SK-N-MC (cell line): ENCODE measurements around the gene PRSS33.

Experiments used
- DNase-seq: peaks from one replicate; pipeline ENCODE4 v3.0.0-alpha.2; 2011; ENCODE audit warnings: low read depth, low spot score
- H3K27ac ChIP-seq: fragments of 200-600 bp; sonication (generic); 2 replicates; pipeline ENCODE4 v1.5.1; 2016; ENCODE audit warnings: mixed run types
- H3K36me3 ChIP-seq: fragments of 200-600 bp; sonication (generic); 2 replicates; pipeline ENCODE4 v1.6.1; 2017; ENCODE audit warnings: antibody characterized with exemption, low read length, mixed read lengths; ENCODE audit not compliant: insufficient read depth
- H3K4me3 ChIP-seq: fragments of 200-600 bp; sonication (generic); 2 replicates; pipeline ENCODE4 v1.5.1; 2016
- H3K9ac ChIP-seq: fragments of 200-600 bp; sonication (generic); 2 replicates; pipeline ENCODE4 v1.8.0; 2017; ENCODE audit warnings: mixed run types, mixed read lengths; ENCODE audit not compliant: insufficient read length
- H3K9me3 ChIP-seq: fragments of 200-600 bp; sonication (generic); 2 replicates; pipeline ENCODE4 v1.6.1; 2017; ENCODE audit warnings: low read depth, mild to moderate bottlenecking, antibody characterized with exemption, low read length, moderate library complexity, mixed read lengths
- EZH2 ChIP-seq: fragments of 200-600 bp; sonication (generic); IDR thresholded peaks from one replicate; pipeline ENCODE4 v1.6.1; 2017; ENCODE audit warnings: antibody characterized with exemption
- FOXP2 ChIP-seq: optimal IDR thresholded peaks from 2 replicates; pipeline ENCODE3; 2011; ENCODE audit warnings: mild to moderate bottlenecking, moderate library complexity; ENCODE audit not compliant: insufficient read depth; ENCODE audit errors: extremely low read length, control extremely low read depth
- POLR2AphosphoS5 ChIP-seq: IDR thresholded peaks from 2 replicates; pipeline ENCODE4 v1.6.1; 2012; ENCODE audit warnings: mild to moderate bottlenecking, low read depth, low read length, borderline replicate concordance

The PRSS33 gene

GRCh38 chr16:2766430-2767139, 20.8 kb downstream of the PRSS33 start:
- peaks cover 100% of the 10 kb centered on the region for H3K36me3 ChIP-seq
- no peak for DNase-seq
- H3K4me3 ChIP-seq = no peak overlapping the region
- H3K27ac ChIP-seq = no peak overlapping the region
- H3K9me3 ChIP-seq = no peaks in the 10 kb centered on the region
- H3K9ac ChIP-seq = no peak overlapping the region
- TF ChIP-seq POLR2AphosphoS5 (0 out of 2 replicates have a peak, but pooled peaks have one; percentile 34), EZH2 (no peak), FOXP2 (no peak)

- DNase-seq = no peak
- Histone ChIP-seq H3K9me3 (no peaks in the 10 kb centered on the region), H3K27ac (no peak overlapping the region), H3K9ac (no peak overlapping the region), H3K4me3 (no peak overlapping the region), H3K36me3 (peaks cover 100% of the 10 kb centered on the region)
- no peak for TF ChIP-seq POLR2AphosphoS5
- TF ChIP-seq EZH2 = no peak
- TF ChIP-seq FOXP2 = no peak
Measured at GRCh38 chr16:2765462-2766404, 21.6 kb downstream of the PRSS33 start.

- no peak overlapping the region for H3K27ac ChIP-seq
- DNase-seq = no peak
- no peak for TF ChIP-seq EZH2
- TF ChIP-seq FOXP2 = no peak
- TF ChIP-seq POLR2AphosphoS5 = no peak
- H3K9ac ChIP-seq = no peak overlapping the region
- H3K4me3 ChIP-seq = no peak overlapping the region
- peaks cover 100% of the 10 kb centered on the region for H3K36me3 ChIP-seq
- H3K9me3 ChIP-seq = no peaks in the 10 kb centered on the region
Measured at GRCh38 chr16:2764718-2765117, 22.6 kb downstream of the PRSS33 start.

- Histone ChIP-seq H3K36me3 (peaks cover 100% of the 10 kb centered on the region), H3K4me3 (no peak overlapping the region), H3K9ac (no peak overlapping the region), H3K9me3 (no peaks in the 10 kb centered on the region), H3K27ac (no peak overlapping the region)
- TF ChIP-seq FOXP2 (no peak), POLR2AphosphoS5 (no peak), EZH2 (no peak)
- DNase-seq = no peak
Measured at GRCh38 chr16:2763173-2763572, 24.2 kb downstream of the PRSS33 start.

- no peak overlapping the region for H3K4me3 ChIP-seq
- no peak for TF ChIP-seq POLR2AphosphoS5
- TF ChIP-seq EZH2 = no peak
- no peak for TF ChIP-seq FOXP2
- no peaks in the 10 kb centered on the region for H3K9me3 ChIP-seq
- no peak overlapping the region for H3K27ac ChIP-seq
- H3K9ac ChIP-seq = no peak overlapping the region
- no peak for DNase-seq
- H3K36me3 ChIP-seq = peaks cover 100% of the 10 kb centered on the region
Measured at GRCh38 chr16:2762711-2763110, 24.6 kb downstream of the PRSS33 start.

DNA sequence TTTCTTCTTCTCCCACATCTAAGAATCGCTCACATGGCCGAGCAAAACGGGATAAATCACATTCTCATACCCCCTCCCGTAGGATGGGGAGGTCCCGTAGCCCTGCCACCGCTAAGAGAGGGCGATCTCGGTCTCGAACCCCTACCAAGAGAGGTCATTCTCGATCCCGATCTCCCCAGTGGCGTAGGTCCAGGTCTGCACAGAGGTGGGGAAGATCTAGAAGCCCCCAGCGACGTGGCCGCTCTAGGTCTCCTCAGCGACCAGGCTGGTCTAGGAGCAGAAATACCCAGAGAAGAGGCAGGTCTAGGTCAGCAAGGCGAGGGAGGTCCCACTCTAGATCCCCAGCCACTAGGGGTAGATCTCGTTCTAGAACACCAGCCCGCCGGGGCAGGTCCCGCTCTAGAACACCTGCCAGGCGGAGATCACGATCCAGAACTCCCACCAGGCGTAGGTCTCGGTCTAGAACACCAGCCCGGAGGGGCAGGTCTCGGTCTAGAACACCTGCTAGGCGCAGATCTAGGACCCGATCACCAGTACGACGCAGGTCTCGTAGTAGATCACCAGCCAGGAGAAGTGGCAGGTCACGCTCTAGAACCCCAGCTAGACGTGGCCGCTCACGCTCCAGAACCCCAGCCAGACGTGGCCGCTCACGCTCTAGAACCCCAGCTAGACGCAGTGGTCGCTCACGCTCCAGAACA, 25.3 kb downstream of the PRSS33 start:
- no peak overlapping the region for H3K27ac ChIP-seq
- H3K36me3 ChIP-seq = peaks cover 100% of the 10 kb centered on the region
- H3K4me3 ChIP-seq = no peak overlapping the region
- H3K9ac ChIP-seq = no peak overlapping the region
- DNase-seq = no peak
- TF ChIP-seq EZH2 (no peak), POLR2AphosphoS5 (no peak), FOXP2 (no peak)
- H3K9me3 ChIP-seq = no peaks in the 10 kb centered on the region

- no peak for TF ChIP-seq POLR2AphosphoS5
- TF ChIP-seq FOXP2 = no peak
- no peak for TF ChIP-seq EZH2
- Histone ChIP-seq H3K9me3 (no peaks in the 10 kb centered on the region), H3K4me3 (no peak overlapping the region), H3K27ac (no peak overlapping the region), H3K9ac (no peak overlapping the region), H3K36me3 (peaks cover 100% of the 10 kb centered on the region)
- DNase-seq = no peak
Measured at GRCh38 chr16:2761472-2761871, 25.9 kb downstream of the PRSS33 start.

- Histone ChIP-seq H3K9me3 (no peaks in the 10 kb centered on the region), H3K4me3 (no peak overlapping the region), H3K9ac (no peak overlapping the region), H3K36me3 (peaks cover 89% of the 10 kb centered on the region), H3K27ac (no peak overlapping the region)
- no peak for DNase-seq
- TF ChIP-seq EZH2 = no peak
- TF ChIP-seq POLR2AphosphoS5 = no peak
- no peak for TF ChIP-seq FOXP2
Measured at GRCh38 chr16:2757344-2757743, 30.0 kb downstream of the PRSS33 start.
